HG03558 (cell line): Measurements from ENCODE around the gene NPAS4.
"Not testable (repeated sequence)": the region's sequence is repeated elsewhere in the genome, so short reads cannot be mapped to it uniquely, and the experiment has no call there.

Experiments used
- ATAC-seq: cut with Tn5 transposase; IDR thresholded peaks from one replicate; pipeline ENCODE4 v1.9.1; 2021; ENCODE audit warnings: moderate number of reproducible peaks; ENCODE audit not compliant: unreplicated experiment; ENCODE audit errors: extremely low read depth

NPAS4 gene

GRCh38 chr11:66450560-66450959 is 29.7 kb downstream of the NPAS4 start:
- ATAC-seq: no peak

GRCh38 chr11:66451663-66452062 is 30.8 kb downstream of the NPAS4 start:
- ATAC-seq: no peak

- no peak for ATAC-seq
These were observed 33.4 kb downstream of the NPAS4 start for GRCh38 chr11:66454247-66454646.

- no peak for ATAC-seq
These were observed 34.0 kb downstream of the NPAS4 start for GRCh38 chr11:66454828-66455227.

- ATAC-seq: no peak
These were observed 37.0 kb downstream of the NPAS4 start for GRCh38 chr11:66457826-66458225.

- ATAC-seq: no peak
These were observed 38.4 kb downstream of the NPAS4 start for GRCh38 chr11:66459138-66459778.

GRCh38 chr11:66462010-66462409 is 41.2 kb downstream of the NPAS4 start:
- no peak for ATAC-seq

- no peak for ATAC-seq
These were observed 42.1 kb downstream of the NPAS4 start for GRCh38 chr11:66462911-66463310.

GRCh38 chr11:66464116-66464515 is 43.3 kb downstream of the NPAS4 start:
- not testable (repeated sequence) for ATAC-seq

GRCh38 chr11:66464916-66465315 is 44.1 kb downstream of the NPAS4 start:
- no peak for ATAC-seq

GRCh38 chr11:66465373-66466224 is 44.8 kb downstream of the NPAS4 start:
- no peak for ATAC-seq

GRCh38 chr11:66466225-66467033 is 45.6 kb downstream of the NPAS4 start, which contains the start of gene PELI3:
PELI3 (plus strand) TSS chr11:66466905; CDS start chr11:66468129, 1,224 bp downstream.
- ATAC-seq: peak; percentile 47

GRCh38 chr11:66467034-66467659 is 46.3 kb downstream of the NPAS4 start:
- peak; percentile 16 for ATAC-seq

- no peak for ATAC-seq
These were observed 46.9 kb downstream of the NPAS4 start for GRCh38 chr11:66467756-66468155.

- no peak for ATAC-seq
These were observed 47.9 kb downstream of the NPAS4 start for GRCh38 chr11:66468691-66469090.

GRCh38 chr11:66469441-66469840 is 48.6 kb downstream of the NPAS4 start:
- no peak for ATAC-seq

GRCh38 chr11:66470015-66470414 is 49.2 kb downstream of the NPAS4 start:
- ATAC-seq: no peak

GRCh38 chr11:66471142-66471541 is 50.3 kb downstream of the NPAS4 start:
- no peak for ATAC-seq

GRCh38 chr11:66472054-66472453 is 51.2 kb downstream of the NPAS4 start:
- ATAC-seq: no peak

- no peak for ATAC-seq
These were observed 52.3 kb downstream of the NPAS4 start for GRCh38 chr11:66473167-66473566.
